ENCODE results near the gene AFF2. TPM values are rescaled to one million over a fixed set of nuclear protein-coding genes. Genes with fewer than 3 reads are reported as not detected.
A peak's percentile ranks its signal among the peaks of the same experiment; 100 is the strongest.

The AFF2 gene
- total RNA-seq, 1 donor from 2014 or later, result 0.06 TPM

- TF ChIP-seq CTCF (conservative IDR thresholded peaks at IDR 0.05; ENCODE audit: low read depth, low read length), result no peak
- DNase-seq (ENCODE audit: low read depth), result no peak
- no peak overlapping the region for H3K4me3 ChIP-seq (ENCODE audit: low read depth, low read length)
Observed at GRCh38 chrX:148512453-148512852, 12.0 kb downstream of the AFF2 start.

GRCh38 chrX:148513661-148514060 lies 13.2 kb downstream of the AFF2 start:
- no peak for DNase-seq (ENCODE audit: low read depth)
- TF ChIP-seq CTCF (conservative IDR thresholded peaks at IDR 0.05; ENCODE audit: low read depth, low read length), result no peak
- no peak overlapping the region for H3K4me3 ChIP-seq (ENCODE audit: low read depth, low read length)

- TF ChIP-seq CTCF (conservative IDR thresholded peaks at IDR 0.05; ENCODE audit: low read depth, low read length), result no peak
- H3K4me3 ChIP-seq (ENCODE audit: low read depth, low read length), result no peak overlapping the region
- no peak for DNase-seq (ENCODE audit: low read depth)
Observed at GRCh38 chrX:148517176-148517575, 16.8 kb downstream of the AFF2 start.

- no peak for TF ChIP-seq CTCF (conservative IDR thresholded peaks at IDR 0.05; ENCODE audit: low read depth, low read length)
Observed at GRCh38 chrX:148522006-148522405, 21.6 kb downstream of the AFF2 start.

GRCh38 chrX:148523303-148524080 lies 23.1 kb downstream of the AFF2 start:
- no peak for DNase-seq (ENCODE audit: low read depth)
- no peak for TF ChIP-seq CTCF (conservative IDR thresholded peaks at IDR 0.05; ENCODE audit: low read depth, low read length)

More at GRCh38 chrX:148522006-148522405, 21.6 kb downstream of the AFF2 start:
- DNase-seq (ENCODE audit: low read depth), result no peak
- H3K4me3 ChIP-seq (ENCODE audit: low read depth, low read length), result no peak overlapping the region

GRCh38 chrX:148530464-148531077 lies 30.2 kb downstream of the AFF2 start:
- TF ChIP-seq CTCF (conservative IDR thresholded peaks at IDR 0.05; ENCODE audit: low read depth, low read length), result peak; percentile 59
- H3K4me3 ChIP-seq (ENCODE audit: low read depth, low read length), result no peak overlapping the region
- DNase-seq (ENCODE audit: low read depth), result no peak

More at GRCh38 chrX:148523303-148524080, 23.1 kb downstream of the AFF2 start:
- H3K4me3 ChIP-seq (ENCODE audit: low read depth, low read length), result no peak overlapping the region

All from epithelial cell of proximal tubule (primary cell).